AG08396 (cell line): ENCODE results near the gene NR6A1.

Experiments used
- DNase-seq: peaks from one replicate; pipeline ENCODE4 v3.0.0; 2012; ENCODE audit warnings: low spot score, mixed read lengths

NR6A1 gene

DNA sequence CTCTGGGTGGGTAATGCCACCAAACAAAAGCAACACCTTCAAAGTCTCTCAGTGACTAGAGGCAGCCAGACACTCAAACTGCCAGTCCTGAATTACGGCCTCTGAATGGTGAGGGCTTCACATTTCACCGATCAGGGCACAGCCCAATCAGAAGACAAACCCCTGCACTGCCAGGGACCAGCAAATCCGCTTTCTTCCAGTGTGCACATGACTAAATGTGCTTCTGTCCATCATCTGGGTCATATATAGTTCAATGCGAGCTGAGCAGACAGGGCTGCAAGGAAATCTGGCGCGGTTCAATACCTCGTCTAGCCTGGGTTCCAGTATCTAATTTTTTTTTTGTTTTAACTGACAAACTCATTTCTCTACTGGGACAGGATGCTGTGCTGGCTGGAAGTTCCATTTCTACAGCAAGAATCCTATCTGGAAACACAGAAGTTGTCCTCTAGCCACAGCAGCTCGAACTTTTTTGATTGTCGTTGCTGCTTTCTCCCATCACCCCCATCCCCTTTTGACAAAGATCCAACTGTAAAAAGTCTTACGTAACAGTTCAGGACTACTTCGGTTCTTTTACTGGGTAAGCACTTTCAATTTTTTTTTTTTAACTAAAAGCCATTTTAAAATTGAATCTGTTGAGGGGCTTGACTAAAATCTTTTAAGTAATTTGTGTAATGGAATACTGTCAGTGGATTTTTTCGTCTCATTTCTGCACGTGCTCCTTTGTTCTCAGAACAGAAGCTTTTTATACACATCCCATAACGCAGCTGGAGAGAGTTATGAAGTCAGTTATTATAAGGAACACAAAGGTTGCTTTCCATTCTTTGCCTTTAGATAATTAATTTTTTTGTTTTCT is 112.7 kb downstream of the NR6A1 start:
- DNase-seq: peak; percentile 82

DNA sequence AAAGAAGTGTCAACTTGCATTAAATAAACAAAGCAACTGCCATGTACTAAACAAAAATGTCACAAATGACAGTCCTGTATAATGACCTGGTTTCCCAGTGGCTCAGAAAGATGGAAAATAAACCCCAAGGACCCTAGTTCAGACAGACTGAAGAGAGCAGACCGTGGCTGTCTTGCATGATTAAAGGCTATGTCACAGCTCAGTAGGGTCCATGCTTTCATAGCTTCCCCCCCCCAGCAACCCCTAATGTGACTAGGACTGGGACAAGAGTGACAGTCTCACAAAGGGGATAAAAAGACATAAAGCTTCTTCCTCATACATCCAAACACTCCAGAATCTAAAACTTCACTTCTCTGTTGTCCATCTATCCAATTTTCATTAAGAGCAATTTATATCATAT is 113.6 kb downstream of the NR6A1 start:
- no peak for DNase-seq

DNA sequence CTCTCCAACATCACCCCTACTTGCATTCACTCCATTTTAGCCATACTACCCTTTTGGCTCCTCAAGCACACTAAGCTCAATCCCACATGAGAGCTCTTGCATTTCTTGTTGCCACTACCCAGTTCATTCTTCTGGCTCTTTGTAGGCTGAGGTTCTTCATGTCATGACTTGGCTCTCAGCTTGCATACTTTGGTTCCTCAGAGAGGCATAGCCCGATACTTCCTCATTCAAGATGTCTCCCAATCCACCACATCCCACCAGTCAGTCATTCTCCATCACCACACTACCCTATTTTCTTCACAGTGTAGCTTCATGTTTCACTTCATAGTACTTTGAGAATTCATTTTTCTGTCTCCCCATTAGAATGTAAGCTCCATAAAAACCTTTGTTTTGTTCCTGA is 116.7 kb downstream of the NR6A1 start:
- no peak for DNase-seq

DNA sequence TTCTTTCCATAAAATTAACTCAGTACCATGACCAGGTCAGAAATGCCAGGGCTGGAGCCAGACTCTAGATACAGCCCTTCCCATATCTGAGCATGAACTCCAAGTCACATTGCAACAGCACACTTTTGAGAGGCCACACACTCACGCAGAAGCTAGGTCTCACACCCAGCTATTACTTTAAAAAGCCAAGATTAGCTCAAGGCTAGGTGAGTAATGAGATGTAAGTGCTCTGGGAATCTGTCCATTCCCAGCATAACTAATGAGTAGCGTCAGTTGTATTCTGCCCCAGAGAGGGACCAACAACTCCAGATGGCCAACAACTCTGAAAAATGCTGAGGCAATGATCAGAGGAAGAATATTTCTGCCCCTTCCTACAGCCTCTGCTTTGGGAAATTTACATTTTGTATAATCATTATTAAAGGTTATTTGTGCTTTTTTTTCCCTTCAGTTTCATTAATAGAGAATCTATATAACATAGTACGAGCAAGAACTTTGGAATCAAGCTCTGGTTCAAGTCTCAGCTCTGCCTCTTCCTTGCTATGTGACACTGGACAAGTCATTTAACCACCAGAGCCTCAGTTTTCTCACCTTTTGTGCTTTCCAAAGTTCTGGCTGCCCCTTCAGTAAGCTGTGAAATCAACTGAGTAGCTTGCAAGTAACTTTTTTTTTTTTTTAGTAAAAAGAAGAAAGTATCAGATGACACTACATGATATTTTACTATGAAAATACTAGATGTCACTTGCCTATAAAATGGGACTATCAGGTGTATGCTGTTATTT is 118.3 kb downstream of the NR6A1 start:
- DNase-seq: peak; percentile 47

DNA sequence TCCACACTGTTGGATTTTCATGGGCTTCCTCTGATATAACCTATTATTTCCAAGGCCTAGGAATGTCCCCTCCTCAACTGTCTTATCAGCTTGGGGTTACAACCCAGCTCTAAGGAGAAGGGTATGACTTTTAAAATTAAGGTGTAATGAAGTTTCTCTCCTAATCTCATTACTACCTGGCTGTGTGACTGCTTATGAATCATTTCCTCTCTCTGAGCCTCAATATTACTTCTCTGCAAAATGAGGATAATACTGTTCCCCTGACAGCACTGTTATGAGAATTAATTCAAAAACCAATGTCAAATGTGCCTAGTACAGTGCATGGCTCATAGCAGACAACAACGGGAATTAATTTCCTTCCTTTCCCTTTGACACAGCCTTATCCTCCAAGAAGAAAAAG is 118.9 kb downstream of the NR6A1 start:
- no peak for DNase-seq

DNA sequence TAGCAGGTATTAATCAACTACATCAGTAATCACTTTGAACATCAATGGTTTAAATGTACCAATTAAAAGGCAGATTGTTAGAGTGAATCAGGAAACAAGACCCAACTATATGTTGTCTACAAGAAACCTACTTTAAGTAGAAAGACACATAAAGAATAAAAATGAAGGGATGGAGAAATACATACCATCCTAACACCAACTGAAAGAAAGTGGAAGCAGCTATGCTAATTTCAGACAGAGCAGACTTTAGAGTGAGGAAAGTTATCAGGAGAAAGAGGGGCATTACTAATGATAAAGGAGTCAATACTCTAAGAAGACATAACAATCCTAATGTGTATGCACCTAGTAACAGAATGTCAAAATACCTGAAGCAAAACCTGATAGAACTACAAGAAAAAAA is 125.8 kb downstream of the NR6A1 start:
- no peak for DNase-seq

DNA sequence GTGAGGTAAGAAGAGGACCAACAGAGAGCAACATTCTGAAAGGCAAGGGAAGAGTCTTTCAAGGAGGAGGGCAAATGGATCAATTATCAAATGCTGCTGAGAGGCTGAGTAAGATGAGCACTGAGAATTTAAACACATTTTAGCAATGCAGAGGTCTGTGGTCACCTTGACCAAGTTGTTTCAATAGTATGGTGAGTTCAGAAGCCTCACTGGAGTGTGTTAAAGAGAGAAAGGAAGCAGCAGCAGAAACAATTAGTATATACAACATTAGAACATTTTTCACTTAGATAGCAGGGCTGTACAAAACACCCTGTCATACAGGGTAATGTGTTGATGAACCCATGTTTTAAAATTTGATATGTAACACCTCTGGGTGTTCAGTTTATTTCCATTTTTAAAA is 131.5 kb downstream of the NR6A1 start:
- DNase-seq: no peak

DNA sequence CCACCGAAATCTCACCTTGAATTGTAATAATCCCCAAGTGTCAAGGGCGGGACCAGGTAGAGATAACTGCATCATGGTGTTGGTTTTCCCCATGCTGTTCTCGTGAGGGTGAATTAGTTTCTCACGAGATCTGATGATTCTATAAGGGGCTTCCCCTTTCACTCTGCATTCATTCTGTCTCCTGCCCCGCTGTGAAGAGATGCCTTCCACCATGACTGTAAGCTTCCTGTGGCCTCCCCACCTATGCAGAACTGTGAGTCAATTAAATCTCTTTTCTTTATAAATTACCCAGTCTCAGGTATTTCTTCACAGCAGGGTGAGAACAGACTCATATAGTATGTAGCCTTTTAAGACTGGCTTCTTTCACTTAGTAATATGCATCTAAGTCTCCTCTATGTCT is 135.8 kb downstream of the NR6A1 start:
- DNase-seq: no peak

DNA sequence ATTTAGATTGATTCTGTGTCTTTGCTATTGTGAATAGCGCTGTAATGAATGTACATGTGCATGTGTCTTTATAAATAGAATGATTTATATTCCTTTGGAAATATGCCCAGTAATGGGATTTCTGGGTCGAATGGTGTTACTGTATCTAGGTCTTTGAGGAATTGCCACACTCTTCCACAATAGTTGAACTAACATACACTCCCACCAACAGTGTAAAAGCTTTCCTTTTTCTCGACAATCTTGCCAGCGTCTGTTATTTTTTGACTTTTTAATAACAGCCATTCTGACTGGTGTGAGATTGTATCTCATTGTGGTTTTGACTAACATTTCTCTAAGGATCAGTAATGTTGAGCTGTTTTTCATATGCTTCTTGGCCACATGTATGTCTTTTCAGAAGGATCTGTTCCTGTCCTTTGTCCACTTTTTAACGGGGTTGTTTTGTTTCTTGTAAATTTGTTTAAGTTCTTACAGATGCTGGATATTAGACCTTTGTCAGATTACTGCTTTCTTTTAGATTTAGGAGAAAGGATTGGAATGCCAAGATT is 139.0 kb downstream of the NR6A1 start:
- no peak for DNase-seq

DNA sequence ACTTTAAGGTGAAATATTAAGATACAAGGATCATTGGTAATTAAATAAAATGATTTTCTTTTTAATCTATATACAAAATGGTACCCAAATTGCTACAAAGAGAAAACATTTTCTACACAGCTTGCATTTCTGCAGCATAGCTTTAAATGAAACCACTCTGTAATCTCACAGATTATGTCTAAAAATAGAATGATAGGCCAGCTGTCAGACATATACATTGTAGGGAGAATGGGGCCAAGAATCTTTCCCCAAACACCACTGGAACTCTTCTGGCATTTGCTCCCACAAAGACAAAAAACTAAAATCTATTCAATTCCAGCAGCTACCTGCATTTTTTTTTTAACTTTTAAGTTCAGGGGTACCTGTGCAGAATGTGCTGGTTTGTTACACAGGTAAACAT is 139.8 kb downstream of the NR6A1 start:
- no peak for DNase-seq

DNA sequence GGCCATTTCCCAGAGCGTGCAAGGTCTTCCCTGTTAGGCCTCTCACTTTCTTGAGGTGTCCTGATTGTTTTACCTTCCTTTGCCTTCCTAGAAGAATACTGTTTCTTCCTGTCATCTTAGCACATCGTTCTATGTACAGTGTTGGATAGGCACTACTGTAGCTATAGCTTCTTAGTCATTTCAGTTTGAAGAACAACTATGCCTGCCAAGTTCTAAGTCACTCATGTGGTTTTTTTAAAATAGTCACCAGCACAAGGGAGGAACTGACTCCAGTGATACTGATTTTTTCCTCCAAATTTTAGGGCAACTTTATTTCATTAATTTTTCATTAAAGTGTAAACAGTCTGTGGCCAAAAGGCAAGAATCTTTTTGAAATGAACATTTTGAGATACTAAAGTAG is 141.5 kb downstream of the NR6A1 start:
- DNase-seq: peak; percentile 53

DNA sequence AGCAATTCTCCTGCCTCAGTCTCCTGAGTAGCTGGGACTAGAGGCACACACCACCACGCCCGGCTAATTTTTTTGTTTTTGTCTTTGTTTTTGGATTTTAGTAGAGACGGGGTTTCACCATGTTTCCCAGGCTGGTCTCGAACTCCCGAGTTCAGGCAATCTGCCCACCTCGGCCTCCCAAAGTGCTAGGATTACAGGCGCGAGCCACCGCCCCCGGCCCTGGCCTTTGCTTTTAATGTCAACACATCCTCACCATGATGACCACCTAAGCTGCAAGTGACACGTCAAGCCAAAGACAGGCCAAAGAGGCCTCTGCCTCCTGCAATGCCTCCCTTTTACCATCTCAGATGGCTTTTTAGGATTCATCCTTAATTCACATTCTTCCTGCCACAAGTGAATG is 142.4 kb downstream of the NR6A1 start:
- DNase-seq: no peak

DNA sequence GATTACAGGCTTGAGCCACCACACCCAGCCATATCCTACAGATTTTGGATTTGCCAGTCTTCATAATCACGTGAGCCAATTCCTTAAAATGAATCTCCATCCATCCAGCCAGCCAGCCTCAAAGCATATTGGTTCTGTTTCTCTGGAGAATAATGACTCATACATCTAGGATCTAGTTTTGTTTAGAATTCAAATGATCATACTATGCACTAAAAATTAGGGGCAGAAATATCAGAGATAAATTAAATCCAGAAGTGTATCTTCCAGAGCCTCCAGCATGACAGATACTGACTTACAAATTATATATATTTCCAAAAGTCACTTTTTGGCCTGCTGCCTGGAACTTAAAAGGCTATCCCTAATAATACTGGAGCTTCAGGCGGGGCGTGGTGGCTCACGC is 144.8 kb downstream of the NR6A1 start:
- DNase-seq: no peak

DNA sequence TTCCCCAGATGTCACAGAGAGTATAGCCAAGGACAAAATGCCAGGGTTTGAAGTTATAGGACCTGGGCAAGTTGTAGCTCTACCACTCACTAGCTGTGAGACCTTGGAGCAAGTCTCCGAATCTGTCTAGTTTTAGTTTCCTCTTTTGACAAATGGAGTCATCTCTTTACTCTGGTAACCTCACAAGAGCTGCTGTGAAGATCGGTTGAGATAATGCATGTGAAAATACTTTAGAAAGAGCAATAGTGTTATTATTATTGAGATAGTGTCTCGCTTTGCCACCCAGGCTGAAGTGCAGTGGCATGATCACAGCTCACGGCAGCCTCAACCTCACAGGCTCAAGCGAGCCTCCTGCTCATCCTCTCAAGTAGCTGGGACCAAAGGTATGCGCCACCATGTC is 146.0 kb downstream of the NR6A1 start:
- no peak for DNase-seq

DNA sequence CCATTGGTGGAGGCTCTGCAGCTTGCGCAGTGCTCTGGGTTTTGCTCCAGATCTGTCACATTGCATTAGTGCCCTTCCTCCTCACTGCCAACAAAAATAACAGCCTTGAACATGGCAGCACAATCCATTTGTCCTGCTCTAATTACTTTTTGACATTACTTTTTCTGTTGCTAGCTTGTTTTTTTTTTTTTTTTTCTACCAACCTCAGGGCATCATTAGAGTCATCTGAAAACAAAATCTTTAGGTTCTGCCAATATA is 146.4 kb downstream of the NR6A1 start:
- DNase-seq: no peak

DNA sequence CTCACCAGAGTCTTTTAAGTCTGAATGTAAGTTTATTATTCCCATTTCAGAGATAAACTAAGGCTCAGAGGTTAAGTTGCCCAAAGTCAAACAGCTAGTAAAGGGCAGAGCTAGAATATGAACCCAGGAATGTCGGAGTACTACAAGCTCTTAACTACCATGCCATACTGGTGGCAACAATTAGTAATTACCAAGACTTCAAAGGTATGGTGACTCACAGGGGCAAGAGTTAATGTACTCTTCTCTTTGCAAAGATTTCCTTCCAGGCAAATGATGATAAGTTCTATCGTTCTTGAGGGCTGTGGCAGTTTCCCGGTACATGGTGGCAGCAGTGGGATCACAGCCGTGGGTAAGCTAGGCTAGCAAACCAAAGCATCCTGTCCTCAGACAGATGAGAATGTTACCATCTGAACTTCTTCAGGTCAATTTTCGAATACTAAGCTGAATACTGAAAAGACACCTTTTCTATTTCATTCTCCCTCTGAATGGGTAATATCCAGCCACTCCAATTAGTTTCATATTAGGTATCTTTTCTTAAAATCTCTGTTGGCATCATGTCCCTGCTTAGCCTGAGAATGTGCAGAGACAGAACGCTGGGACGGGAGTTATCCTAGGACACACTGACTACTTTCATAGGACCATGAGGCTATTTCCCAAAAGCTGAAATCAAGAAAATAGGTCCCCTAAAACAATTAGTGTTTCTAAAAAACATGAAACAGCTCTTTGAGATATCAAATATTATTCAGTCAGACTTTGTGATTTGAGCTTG is 147.0 kb downstream of the NR6A1 start:
- no peak for DNase-seq

DNA sequence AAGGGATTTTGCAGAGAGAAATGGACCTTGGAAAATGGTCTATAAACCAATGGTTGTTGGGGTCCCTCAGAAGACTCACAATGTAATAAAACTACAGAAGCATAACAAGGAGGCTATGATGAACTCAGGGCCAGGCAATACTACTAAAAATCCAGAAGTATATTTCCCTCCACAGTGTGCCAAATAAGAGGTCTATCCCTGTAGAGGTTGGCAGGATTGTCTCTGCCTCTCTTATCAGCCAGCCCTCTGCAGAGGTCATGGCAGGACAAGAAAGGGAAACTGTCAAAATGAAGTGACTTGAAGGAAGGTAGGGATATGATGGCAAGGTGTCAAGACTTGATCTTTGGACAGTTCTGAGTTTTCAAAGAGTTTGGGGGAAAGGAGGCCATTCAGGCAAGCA is 148.2 kb downstream of the NR6A1 start:
- no peak for DNase-seq

DNA sequence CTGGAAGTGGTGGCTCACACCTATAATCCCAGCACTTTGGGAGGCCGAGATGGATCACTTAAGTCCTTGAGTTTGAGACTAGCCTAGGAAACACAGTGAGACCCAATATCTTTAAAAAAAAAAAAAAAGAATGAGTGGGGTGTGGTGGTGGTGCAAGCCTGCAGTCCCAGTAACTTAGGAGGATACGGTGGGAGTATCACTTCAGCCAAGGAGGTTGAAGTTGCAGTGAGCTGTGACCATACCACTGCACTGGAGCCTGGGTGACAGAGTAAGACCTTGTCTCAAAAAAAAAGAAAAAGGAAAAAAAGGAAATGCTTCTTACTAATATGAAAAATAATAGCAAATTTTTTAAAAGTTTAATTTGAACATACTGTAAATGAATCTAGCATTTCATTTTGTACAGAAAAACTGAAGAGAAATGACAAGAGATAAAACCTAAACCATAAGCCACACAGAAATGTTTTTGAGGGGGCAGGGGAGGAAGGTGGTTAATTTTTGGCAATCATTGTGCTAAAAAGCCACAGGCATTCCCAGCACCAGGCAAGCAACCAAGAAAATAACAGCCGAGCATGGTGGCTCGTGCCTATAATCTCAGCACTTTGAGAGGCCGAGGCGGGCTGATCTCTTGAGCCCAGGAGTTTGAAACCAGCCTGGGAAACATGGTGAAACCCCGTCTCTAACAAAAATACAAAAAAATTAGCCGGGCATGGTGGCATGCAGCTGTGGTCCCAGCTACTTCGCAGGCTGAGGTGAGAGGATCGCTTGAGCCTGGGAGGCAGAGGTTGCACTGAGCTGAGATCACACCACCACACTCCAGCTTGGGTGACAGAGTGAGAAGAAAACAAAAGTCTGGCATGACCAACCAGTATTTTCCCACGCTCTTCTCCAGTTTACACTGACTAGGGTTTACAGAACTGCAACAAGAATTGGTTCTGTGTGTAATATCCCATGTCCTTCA is 149.5 kb downstream of the NR6A1 start:
- DNase-seq: no peak

DNA sequence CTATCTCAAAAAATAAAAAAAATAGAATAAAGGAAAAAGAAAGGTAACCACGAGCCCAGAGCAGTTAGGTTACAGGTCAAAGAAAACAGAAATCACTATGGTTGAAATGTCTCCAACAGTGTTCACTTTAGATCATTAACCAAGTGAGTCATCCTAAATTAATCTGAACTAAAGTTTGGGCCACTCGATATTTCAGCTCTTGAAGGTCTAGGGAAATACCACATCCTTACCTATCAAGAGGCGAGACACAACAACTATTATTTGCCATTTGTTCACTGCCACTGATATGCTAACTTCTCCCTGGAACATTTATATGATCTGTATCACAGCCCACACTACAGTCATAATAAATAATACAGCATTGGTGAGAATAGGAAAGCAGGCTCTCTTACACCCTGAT is 152.6 kb downstream of the NR6A1 start:
- no peak for DNase-seq

DNA sequence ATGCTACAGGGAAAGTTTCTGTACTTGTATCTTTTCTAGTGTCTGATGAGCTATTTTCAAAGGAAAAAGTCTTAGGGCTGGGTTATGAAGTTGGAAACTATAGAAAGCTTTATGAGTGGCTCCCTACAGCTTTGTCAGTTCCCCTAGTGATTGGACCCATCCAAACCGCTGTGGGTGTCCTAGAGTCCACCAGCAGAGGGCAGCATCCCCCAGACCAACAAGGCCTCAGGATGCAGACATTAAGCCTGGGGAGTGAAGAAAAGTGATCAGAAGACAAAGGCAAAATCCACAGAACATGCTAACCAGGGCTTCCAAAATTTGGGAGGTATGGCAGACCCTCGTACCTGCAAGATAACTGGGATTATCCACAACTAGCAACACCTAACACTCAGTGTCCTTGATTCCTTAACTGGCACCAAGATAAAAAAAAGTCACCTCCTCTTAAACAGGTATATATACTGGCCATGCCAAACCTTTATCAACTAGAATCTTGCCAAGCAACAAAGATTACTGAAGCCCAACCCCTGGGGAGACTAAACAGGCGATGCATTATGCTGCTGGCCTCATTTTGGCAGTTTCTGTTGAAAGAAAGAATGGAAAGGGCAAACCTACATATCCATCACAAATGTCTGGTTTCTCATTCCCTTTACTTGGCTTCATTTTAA is 153.5 kb downstream of the NR6A1 start:
- peak; percentile 77 for DNase-seq

DNA sequence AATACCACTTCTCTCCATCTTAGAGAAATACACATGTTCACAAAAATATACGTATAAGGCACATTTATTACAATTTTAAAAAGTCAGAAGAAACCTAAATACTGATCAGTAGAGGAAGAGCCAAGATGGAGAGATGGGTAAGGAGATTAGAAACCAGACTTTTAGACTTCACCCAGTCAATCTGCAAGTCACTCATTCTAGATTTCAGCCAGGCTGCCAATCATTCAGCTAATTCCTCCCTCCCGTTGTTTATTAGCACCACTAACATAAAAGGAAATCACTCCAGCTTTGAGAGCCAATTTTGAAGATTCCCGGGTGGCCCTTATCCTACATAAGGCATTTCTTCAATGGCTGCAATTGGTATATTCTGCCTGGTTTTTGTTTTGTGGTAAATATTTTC is 154.2 kb downstream of the NR6A1 start:
- DNase-seq: no peak
